ENCODE data around the gene GPR89A. TPM values are rescaled to one million over a fixed set of nuclear protein-coding genes. Genes with fewer than 3 reads are reported as not detected.
"Not testable (repeated sequence)": the region's sequence is repeated elsewhere in the genome, so short reads cannot be mapped to it uniquely, and the experiment has no call there.

The GPR89A gene
- total and polyA plus RNA-seq, 4 donors, result 10.7 to 28.7 (median 27.8) TPM

- H3K36me3 ChIP-seq (ENCODE audit: control insufficient read depth in 4 of 4, insufficient read depth in 3 of 4, low read depth in 1 of 4, low read length in 3 of 4); H3K9me3 ChIP-seq (ENCODE audit: control insufficient read depth in 4 of 4, low read length in 3 of 4); H3K27me3 ChIP-seq (ENCODE audit: control insufficient read depth in 4 of 4, insufficient read depth in 4 of 4, low read length in 3 of 4); H3K4me1 ChIP-seq (ENCODE audit: control insufficient read depth in 4 of 4, insufficient read depth in 4 of 4, low read length in 3 of 4); H3K9ac ChIP-seq (ENCODE audit: low read depth in 1 of 2, low read length in 2 of 2); DNase-seq (ENCODE audit: low spot score); H3K4me3 ChIP-seq (ENCODE audit: low read depth in 1 of 3, low read length in 3 of 3); H3K27ac ChIP-seq (ENCODE audit: low read depth in 1 of 2, low read length in 2 of 2): not testable (repeated sequence)
- WGBS, result 94% methylated on average over 1 of the region's 2 CpGs
Observed at GRCh38 chr1:145641886-145642285, 34.1 kb downstream of the GPR89A start.

GRCh38 chr1:145643990-145644389 lies 36.2 kb downstream of the GPR89A start:
- no CpG with 5 or more reads among the region's 1 CpG for WGBS
- not testable (repeated sequence) for H3K9me3 ChIP-seq (ENCODE audit: control insufficient read depth in 4 of 4, low read length in 3 of 4); DNase-seq (ENCODE audit: low spot score); H3K36me3 ChIP-seq (ENCODE audit: control insufficient read depth in 4 of 4, insufficient read depth in 3 of 4, low read depth in 1 of 4, low read length in 3 of 4); H3K27me3 ChIP-seq (ENCODE audit: control insufficient read depth in 4 of 4, insufficient read depth in 4 of 4, low read length in 3 of 4); H3K4me3 ChIP-seq (ENCODE audit: low read depth in 1 of 3, low read length in 3 of 3); H3K9ac ChIP-seq (ENCODE audit: low read depth in 1 of 2, low read length in 2 of 2); H3K27ac ChIP-seq (ENCODE audit: low read depth in 1 of 2, low read length in 2 of 2); H3K4me1 ChIP-seq (ENCODE audit: control insufficient read depth in 4 of 4, insufficient read depth in 4 of 4, low read length in 3 of 4)

GRCh38 chr1:145656245-145656943 lies 48.6 kb downstream of the GPR89A start:
- H3K4me1 ChIP-seq (ENCODE audit: control insufficient read depth in 4 of 4, insufficient read depth in 4 of 4, low read length in 3 of 4); H3K9me3 ChIP-seq (ENCODE audit: control insufficient read depth in 4 of 4, low read length in 3 of 4); DNase-seq (ENCODE audit: low spot score); H3K36me3 ChIP-seq (ENCODE audit: control insufficient read depth in 4 of 4, insufficient read depth in 3 of 4, low read depth in 1 of 4, low read length in 3 of 4); H3K27me3 ChIP-seq (ENCODE audit: control insufficient read depth in 4 of 4, insufficient read depth in 4 of 4, low read length in 3 of 4); H3K27ac ChIP-seq (ENCODE audit: low read depth in 1 of 2, low read length in 2 of 2); H3K4me3 ChIP-seq (ENCODE audit: low read depth in 1 of 3, low read length in 3 of 3); H3K9ac ChIP-seq (ENCODE audit: low read depth in 1 of 2, low read length in 2 of 2): not testable (repeated sequence)
- 97% methylated on average over 5 of the region's 7 CpGs for WGBS

- not testable (repeated sequence) for H3K36me3 ChIP-seq (ENCODE audit: control insufficient read depth in 4 of 4, insufficient read depth in 3 of 4, low read depth in 1 of 4, low read length in 3 of 4); H3K27ac ChIP-seq (ENCODE audit: low read depth in 1 of 2, low read length in 2 of 2); H3K9ac ChIP-seq (ENCODE audit: low read depth in 1 of 2, low read length in 2 of 2); H3K4me1 ChIP-seq (ENCODE audit: control insufficient read depth in 4 of 4, insufficient read depth in 4 of 4, low read length in 3 of 4); H3K4me3 ChIP-seq (ENCODE audit: low read depth in 1 of 3, low read length in 3 of 3); H3K9me3 ChIP-seq (ENCODE audit: control insufficient read depth in 4 of 4, low read length in 3 of 4); DNase-seq (ENCODE audit: low spot score); H3K27me3 ChIP-seq (ENCODE audit: control insufficient read depth in 4 of 4, insufficient read depth in 4 of 4, low read length in 3 of 4)
- 59% methylated on average over 2 of the region's 2 CpGs for WGBS
Observed at GRCh38 chr1:145662502-145662901, 54.7 kb downstream of the GPR89A start.

GRCh38 chr1:145665015-145665414 lies 57.2 kb downstream of the GPR89A start:
- not testable (repeated sequence) for H3K27ac ChIP-seq (ENCODE audit: low read depth in 1 of 2, low read length in 2 of 2); H3K4me3 ChIP-seq (ENCODE audit: low read depth in 1 of 3, low read length in 3 of 3); H3K9ac ChIP-seq (ENCODE audit: low read depth in 1 of 2, low read length in 2 of 2); H3K27me3 ChIP-seq (ENCODE audit: control insufficient read depth in 4 of 4, insufficient read depth in 4 of 4, low read length in 3 of 4); DNase-seq (ENCODE audit: low spot score); H3K4me1 ChIP-seq (ENCODE audit: control insufficient read depth in 4 of 4, insufficient read depth in 4 of 4, low read length in 3 of 4); H3K36me3 ChIP-seq (ENCODE audit: control insufficient read depth in 4 of 4, insufficient read depth in 3 of 4, low read depth in 1 of 4, low read length in 3 of 4); H3K9me3 ChIP-seq (ENCODE audit: control insufficient read depth in 4 of 4, low read length in 3 of 4)
- 82% methylated on average over 4 of the region's 4 CpGs for WGBS

GRCh38 chr1:145670995-145671745 lies 63.4 kb downstream of the GPR89A start:
- H3K9ac ChIP-seq (ENCODE audit: low read depth in 1 of 2, low read length in 2 of 2); H3K36me3 ChIP-seq (ENCODE audit: control insufficient read depth in 4 of 4, insufficient read depth in 3 of 4, low read depth in 1 of 4, low read length in 3 of 4); H3K27me3 ChIP-seq (ENCODE audit: control insufficient read depth in 4 of 4, insufficient read depth in 4 of 4, low read length in 3 of 4); H3K27ac ChIP-seq (ENCODE audit: low read depth in 1 of 2, low read length in 2 of 2); H3K4me3 ChIP-seq (ENCODE audit: low read depth in 1 of 3, low read length in 3 of 3); H3K4me1 ChIP-seq (ENCODE audit: control insufficient read depth in 4 of 4, insufficient read depth in 4 of 4, low read length in 3 of 4); DNase-seq (ENCODE audit: low spot score); H3K9me3 ChIP-seq (ENCODE audit: control insufficient read depth in 4 of 4, low read length in 3 of 4): not testable (repeated sequence)
- 87% methylated on average over 2 of the region's 3 CpGs for WGBS

GRCh38 chr1:145673217-145673616 lies 65.4 kb downstream of the GPR89A start:
- WGBS, result no CpG with 5 or more reads among the region's 1 CpG
- H3K36me3 ChIP-seq (ENCODE audit: control insufficient read depth in 4 of 4, insufficient read depth in 3 of 4, low read depth in 1 of 4, low read length in 3 of 4); H3K9ac ChIP-seq (ENCODE audit: low read depth in 1 of 2, low read length in 2 of 2); H3K9me3 ChIP-seq (ENCODE audit: control insufficient read depth in 4 of 4, low read length in 3 of 4); H3K4me3 ChIP-seq (ENCODE audit: low read depth in 1 of 3, low read length in 3 of 3); H3K4me1 ChIP-seq (ENCODE audit: control insufficient read depth in 4 of 4, insufficient read depth in 4 of 4, low read length in 3 of 4); DNase-seq (ENCODE audit: low spot score); H3K27me3 ChIP-seq (ENCODE audit: control insufficient read depth in 4 of 4, insufficient read depth in 4 of 4, low read length in 3 of 4); H3K27ac ChIP-seq (ENCODE audit: low read depth in 1 of 2, low read length in 2 of 2): not testable (repeated sequence)

GRCh38 chr1:145684858-145685257 lies 77.1 kb downstream of the GPR89A start:
- H3K4me3 ChIP-seq (ENCODE audit: low read depth in 1 of 3, low read length in 3 of 3); H3K4me1 ChIP-seq (ENCODE audit: control insufficient read depth in 4 of 4, insufficient read depth in 4 of 4, low read length in 3 of 4); H3K27ac ChIP-seq (ENCODE audit: low read depth in 1 of 2, low read length in 2 of 2); H3K36me3 ChIP-seq (ENCODE audit: control insufficient read depth in 4 of 4, insufficient read depth in 3 of 4, low read depth in 1 of 4, low read length in 3 of 4); H3K9ac ChIP-seq (ENCODE audit: low read depth in 1 of 2, low read length in 2 of 2); H3K27me3 ChIP-seq (ENCODE audit: control insufficient read depth in 4 of 4, insufficient read depth in 4 of 4, low read length in 3 of 4); DNase-seq (ENCODE audit: low spot score); H3K9me3 ChIP-seq (ENCODE audit: control insufficient read depth in 4 of 4, low read length in 3 of 4): not testable (repeated sequence)
- WGBS, result 93% methylated on average over 2 of the region's 3 CpGs
